Activated effector memory CD4-positive, alpha-beta T cell treated with anti-CD3 and anti-CD28 coated beads, Interleukin-2, amount 50 U/mL, for 16 hours (primary cell): ENCODE data around the gene NUCB1.
"Not testable (repeated sequence)": the region's sequence is repeated elsewhere in the genome, so short reads cannot be mapped to it uniquely, and the experiment has no call there.

Experiments
- DNase-seq: peaks from one replicate; pipeline ENCODE4 v3.0.0-alpha.2; 2020

Gene NUCB1

GRCh38 chr19:48874303-48875135 is 25.6 kb upstream of the NUCB1 start:
- peak; percentile 82 for DNase-seq

- DNase-seq, result peak; percentile 84
Measured at GRCh38 chr19:48876043-48876981, 23.8 kb upstream of the NUCB1 start.

GRCh38 chr19:48877855-48878195 is 22.3 kb upstream of the NUCB1 start:
- no peak for DNase-seq

- DNase-seq, result no peak
Measured at GRCh38 chr19:48878196-48879024, 21.7 kb upstream of the NUCB1 start.

- DNase-seq, result no peak
Measured at GRCh38 chr19:48879025-48879637, 21.0 kb upstream of the NUCB1 start.

- not testable (repeated sequence) for DNase-seq
Measured at GRCh38 chr19:48879696-48880095, 20.4 kb upstream of the NUCB1 start.

- DNase-seq, result no peak
Measured at GRCh38 chr19:48881741-48882657, 18.1 kb upstream of the NUCB1 start.

GRCh38 chr19:48883726-48884125 is 16.4 kb upstream of the NUCB1 start:
- DNase-seq, result no peak

- DNase-seq, result no peak
Measured at GRCh38 chr19:48887861-48888612, 12.1 kb upstream of the NUCB1 start.

GRCh38 chr19:48889496-48889895 is 10.6 kb upstream of the NUCB1 start:
- DNase-seq, result not testable (repeated sequence)

GRCh38 chr19:48890551-48890950 is 9.6 kb upstream of the NUCB1 start:
- DNase-seq, result no peak

GRCh38 chr19:48895226-48895625 is 4.9 kb upstream of the NUCB1 start:
- DNase-seq, result no peak

- peak; percentile 75 for DNase-seq
Measured at GRCh38 chr19:48896191-48896720, 3.9 kb upstream of the NUCB1 start.

GRCh38 chr19:48897181-48897580 is 2.9 kb upstream of the NUCB1 start:
- no peak for DNase-seq

GRCh38 chr19:48899386-48899749 is 744 bp upstream of the NUCB1 start:
- DNase-seq, result not testable (repeated sequence)

GRCh38 chr19:48900477-48901406 is 630 bp downstream of the NUCB1 start:
- DNase-seq, result no peak

- DNase-seq, result not testable (repeated sequence)
Measured at GRCh38 chr19:48902291-48902690, 2.2 kb downstream of the NUCB1 start.

- DNase-seq, result not testable (repeated sequence)
Measured at GRCh38 chr19:48903788-48904187, 3.7 kb downstream of the NUCB1 start.

GRCh38 chr19:48905664-48906063 is 5.6 kb downstream of the NUCB1 start:
- DNase-seq, result no peak
